Breast epithelium (tissue), 3 donors: ENCODE results near the gene STXBP1.

Source experiments
- CTCF ChIP-seq, 3 donors: fragments of 450-650 bp; IDR thresholded peaks; one replicate each; pipeline ENCODE4 v1.5.1; 2016 to 2017; ENCODE audit warnings: antibody characterized with exemption in 3 of 3, mild to moderate bottlenecking in 3 of 3, moderate library complexity in 3 of 3
- POLR2A ChIP-seq: fragments of 450-650 bp; IDR thresholded peaks from one replicate; pipeline ENCODE4 v1.6.1; 2016; ENCODE audit warnings: antibody characterized with exemption, mild to moderate bottlenecking, moderate library complexity
- POLR2AphosphoS5 ChIP-seq, 3 donors: sonication (generic); formaldehyde crosslinking; IDR thresholded peaks; one replicate each; pipeline ENCODE4 v1.6.1; 2017; ENCODE audit warnings: antibody characterized with exemption in 3 of 3

- TF ChIP-seq CTCF (IDR thresholded peaks at IDR 0.05) (no peak), POLR2A (no peak), POLR2AphosphoS5 (IDR thresholded peaks at IDR 0.05) (no peak)
Measured at GRCh38 chr9:127644146-127644827, 32.2 kb downstream of the STXBP1 start.
